ENCODE results near the gene IL1RL2. TPM values are rescaled to one million over a fixed set of nuclear protein-coding genes. Genes with fewer than 3 reads are reported as not detected.

The IL1RL2 gene
- total and polyA plus RNA-seq, 2 of the 8 experiments (the other 6 are each of a cell fraction or from before 2014, with no cell fraction given) = not detected

- WGBS, 2 experiments (ENCODE audit: extremely low coverage in 1 of 2, insufficient coverage in 1 of 2, insufficient read length in 1 of 2, insufficient replicate concordance in 2 of 2, low coverage in 1 of 2, low lambda C conversion rate in 2 of 2, missing lambda C conversion rate in 1 of 2) = 93% methylated on average over 6 of the region's 6 CpGs; no CpG with 5 or more reads in 1 of the 2 experiments
Observed at GRCh38 chr2:102155703-102156515, 30.9 kb upstream of the IL1RL2 start.

More at GRCh38 chr2:102155703-102156515, 30.9 kb upstream of the IL1RL2 start:
- Histone ChIP-seq H3K56ac (replicated peaks; ENCODE audit: insufficient read length, low read depth, low read length) (no peak overlapping the region), H3K36me3 (ENCODE audit: control insufficient read depth in 2 of 4, insufficient read depth in 4 of 4, low read length in 3 of 4) (no peaks in the 10 kb centered on the region), H3K4me2 (ENCODE audit: insufficient read depth in 1 of 2, low read depth in 2 of 2, low read length in 2 of 2) (no peak overlapping the region), H2BK5ac (ENCODE audit: low read depth, low read length) (no peak overlapping the region), H3K79me2 (ENCODE audit: control insufficient read depth in 1 of 2, insufficient read depth in 2 of 2, low read length in 2 of 2) (no peaks in the 10 kb centered on the region), H3K79me1 (ENCODE audit: low read depth, low read length) (no peaks in the 10 kb centered on the region), H3K27ac (ENCODE audit: low read depth, low read length) (no peak overlapping the region), H3K4me3 (ENCODE audit: extremely low read depth in 1 of 4, insufficient read depth in 2 of 4, low read depth in 3 of 4, low read length in 4 of 4) (no peak overlapping the region), H2AK5ac (ENCODE audit: low read depth, low read length) (no peak overlapping the region), H2BK12ac (ENCODE audit: low read depth, low read length) (no peak overlapping the region), H3K9me3 (ENCODE audit: insufficient read depth in 2 of 2, low read depth in 1 of 2, low read length in 1 of 2) (no peaks in the 10 kb centered on the region), H3K4me1 (replicated peaks in 1 of 4; ENCODE audit: control insufficient read depth in 3 of 4, insufficient read depth in 4 of 4, low read length in 3 of 4) (no peaks in the 10 kb centered on the region), H4K8ac (ENCODE audit: extremely low read depth, insufficient read depth, low read length) (no peak overlapping the region), H3K23me2 (ENCODE audit: low read depth, low read length) (no peaks in the 10 kb centered on the region; the same call in 1 of the 2 replicates), H3K23ac (ENCODE audit: insufficient read length) (no peak overlapping the region), H4K20me1 (replicated peaks in 1 of 2; ENCODE audit: control insufficient read depth in 1 of 2, insufficient read depth in 2 of 2, low read length in 2 of 2) (no peaks in the 10 kb centered on the region), H2BK20ac (ENCODE audit: low read length) (no peak overlapping the region), H3K18ac (ENCODE audit: extremely low read depth, low read length) (no peak overlapping the region), H2BK120ac (replicated peaks; ENCODE audit: low read depth, low read length) (no peak overlapping the region), H3K9ac (replicated peaks in 1 of 4; ENCODE audit: extremely low read depth in 1 of 4, low read depth in 3 of 4, low read length in 3 of 4) (no peak overlapping the region), H3K4ac (replicated peaks; ENCODE audit: insufficient read length, low read depth, low read length) (no peak overlapping the region), H2BK15ac (ENCODE audit: low read length) (no peak overlapping the region), H3K27me3 (replicated peaks in 1 of 4; ENCODE audit: control insufficient read depth in 3 of 4, extremely low read depth in 1 of 4, insufficient read depth in 3 of 4, low read length in 3 of 4) (no peaks in the 10 kb centered on the region), H2AFZ (ENCODE audit: low read length) (no peak overlapping the region), H4K91ac (replicated peaks; ENCODE audit: insufficient read length, low read length) (no peak overlapping the region), H3K14ac (ENCODE audit: insufficient read length) (no peak overlapping the region), H4K5ac (ENCODE audit: insufficient read length, low read depth, low read length) (no peak overlapping the region)
- FAIRE-seq = no peak
- ChIA-PET POLR2A (ENCODE audit: partially characterized antibody) (interaction anchor here (0.7 kb wide), 1 partner anchor 22 kb away, joined by 3 read pairs; no protein-coding TSS in a partner anchor), CTCF (ENCODE audit: partially characterized antibody) (interaction anchor here (0.7 to 1.6 kb wide), 5 partner anchors 46 to 149 kb away, joined by 3 to 8 read pairs (median 4); no protein-coding TSS in a partner anchor)
- DNase-seq (ENCODE audit: low read depth in 1 of 2, low spot score in 2 of 2) = no peak
- no peak for TF ChIP-seq EZH2 (IDR thresholded peaks at IDR 0.05; ENCODE audit: low read depth, low read length, severe bottlenecking)
- TF ChIP-seq GABPA (IDR thresholded peaks at IDR 0.05; ENCODE audit: borderline replicate concordance, insufficient read depth, low read length) = no peak
- no peak for TF ChIP-seq SRF (IDR thresholded peaks at IDR 0.05; ENCODE audit: low read depth, low read length)
- TF ChIP-seq SIX5 (IDR thresholded peaks at IDR 0.05; ENCODE audit: low read depth, low read length) = no peak
- TF ChIP-seq NRF1 (IDR thresholded peaks at IDR 0.05; ENCODE audit: low read depth, low read length) = no peak
- TF ChIP-seq HDAC2 (IDR thresholded peaks at IDR 0.05; ENCODE audit: borderline replicate concordance in 1 of 2, low read depth in 2 of 2, low read length in 2 of 2) = no peak
- TF ChIP-seq CTBP2 (IDR thresholded peaks at IDR 0.05; ENCODE audit: borderline replicate concordance, insufficient read depth, insufficient read length, low read length) = no peak
